22Rv1 (cell line): Measurements from ENCODE around the gene CFAP46.

Experiments
- H3K27ac ChIP-seq: fragments of 450-650 bp; 2 replicates; pipeline ENCODE4 v1.5.1; 2017
- ZFX ChIP-seq: fragments of 450-650 bp; IDR thresholded peaks from 2 replicates; pipeline ENCODE4 v1.6.1; 2017; ENCODE audit warnings: antibody characterized with exemption, borderline replicate concordance
- TF ChIP-seq, protein P1 (sequence below): fragments of 450-650 bp; IDR thresholded peaks from 2 replicates; pipeline ENCODE4 v1.5.1; 2017; ENCODE audit warnings: mild to moderate bottlenecking

CFAP46 gene

DNA sequence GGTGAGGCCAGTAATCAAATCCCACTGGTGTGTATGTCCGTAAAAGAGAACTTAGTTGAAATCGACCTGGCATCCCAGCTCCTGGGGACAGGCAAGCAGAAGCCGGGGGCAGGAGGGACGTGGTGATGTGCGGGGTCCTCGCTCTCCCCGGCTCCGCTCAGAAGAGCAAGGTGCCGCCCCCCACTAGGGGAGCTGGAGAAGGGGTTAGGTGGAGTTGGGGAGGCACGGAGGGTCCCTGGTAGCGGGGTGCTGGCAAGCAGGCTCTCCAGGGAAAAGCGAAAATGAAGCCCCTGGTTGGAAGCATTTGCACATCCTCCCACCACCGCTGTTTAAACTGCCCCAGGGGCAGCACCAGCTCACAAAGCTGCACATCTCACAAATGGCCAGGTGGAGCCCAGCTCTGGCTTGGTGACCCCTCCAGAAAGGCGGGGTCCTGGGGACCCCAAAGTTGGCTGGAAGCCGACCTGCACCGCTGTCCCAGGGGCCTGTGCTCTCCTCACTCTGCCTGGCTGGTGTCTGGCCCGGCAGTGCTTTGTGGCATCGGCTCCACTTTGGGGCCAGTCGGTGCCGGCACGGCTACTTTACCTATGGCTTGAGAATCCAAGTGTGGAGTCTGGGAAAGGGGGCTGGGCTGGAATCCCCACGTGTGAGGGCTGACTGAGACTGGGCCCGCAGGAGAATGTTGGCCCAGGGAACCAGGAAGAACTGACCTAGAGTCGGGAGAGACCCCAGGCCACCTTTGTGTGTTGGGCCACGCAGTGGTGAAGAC lies 2.9 kb upstream of the CFAP46 start:
- no peak overlapping the region for H3K27ac ChIP-seq
- no peak for TF ChIP-seq ZFX
- TF ChIP-seq, protein P1, sequence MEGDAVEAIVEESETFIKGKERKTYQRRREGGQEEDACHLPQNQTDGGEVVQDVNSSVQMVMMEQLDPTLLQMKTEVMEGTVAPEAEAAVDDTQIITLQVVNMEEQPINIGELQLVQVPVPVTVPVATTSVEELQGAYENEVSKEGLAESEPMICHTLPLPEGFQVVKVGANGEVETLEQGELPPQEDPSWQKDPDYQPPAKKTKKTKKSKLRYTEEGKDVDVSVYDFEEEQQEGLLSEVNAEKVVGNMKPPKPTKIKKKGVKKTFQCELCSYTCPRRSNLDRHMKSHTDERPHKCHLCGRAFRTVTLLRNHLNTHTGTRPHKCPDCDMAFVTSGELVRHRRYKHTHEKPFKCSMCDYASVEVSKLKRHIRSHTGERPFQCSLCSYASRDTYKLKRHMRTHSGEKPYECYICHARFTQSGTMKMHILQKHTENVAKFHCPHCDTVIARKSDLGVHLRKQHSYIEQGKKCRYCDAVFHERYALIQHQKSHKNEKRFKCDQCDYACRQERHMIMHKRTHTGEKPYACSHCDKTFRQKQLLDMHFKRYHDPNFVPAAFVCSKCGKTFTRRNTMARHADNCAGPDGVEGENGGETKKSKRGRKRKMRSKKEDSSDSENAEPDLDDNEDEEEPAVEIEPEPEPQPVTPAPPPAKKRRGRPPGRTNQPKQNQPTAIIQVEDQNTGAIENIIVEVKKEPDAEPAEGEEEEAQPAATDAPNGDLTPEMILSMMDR: no peak

- TF ChIP-seq, protein P1: no peak
- no peak for TF ChIP-seq ZFX
- H3K27ac ChIP-seq: no peak overlapping the region
These were observed 2.1 kb upstream of the CFAP46 start for GRCh38 chr10:132944510-132944909.

DNA sequence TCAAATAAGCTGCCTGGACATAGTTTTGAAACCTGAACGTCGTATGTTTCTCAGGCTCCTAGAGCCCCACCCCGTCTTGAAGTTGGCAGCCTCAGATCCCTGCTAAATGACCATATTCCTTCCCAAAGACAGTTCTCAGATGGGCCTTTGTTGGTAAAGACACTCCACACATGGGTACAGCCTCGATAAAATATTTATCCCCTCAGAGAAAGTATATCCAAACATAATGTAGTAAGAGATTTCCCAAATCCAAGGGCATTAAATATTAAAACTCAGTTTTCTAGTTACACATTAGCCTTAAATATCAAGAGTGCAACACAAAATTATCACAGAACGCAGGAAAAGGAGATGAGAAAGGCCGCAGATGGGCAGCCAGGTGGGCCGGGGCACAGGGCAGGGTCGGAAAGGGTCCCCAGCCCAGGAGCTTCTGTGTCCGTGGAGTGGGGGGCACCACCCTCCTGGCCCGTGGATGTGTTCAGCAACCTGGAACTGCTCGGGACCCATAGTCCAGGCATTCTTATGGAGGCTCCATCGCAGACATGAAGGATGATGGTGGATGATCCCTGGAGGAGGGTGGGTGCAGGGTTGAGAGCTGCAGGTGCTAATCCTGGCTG lies 1.5 kb upstream of the CFAP46 start:
- H3K27ac ChIP-seq: no peak overlapping the region
- TF ChIP-seq ZFX: no peak
- TF ChIP-seq, protein P1: no peak

DNA sequence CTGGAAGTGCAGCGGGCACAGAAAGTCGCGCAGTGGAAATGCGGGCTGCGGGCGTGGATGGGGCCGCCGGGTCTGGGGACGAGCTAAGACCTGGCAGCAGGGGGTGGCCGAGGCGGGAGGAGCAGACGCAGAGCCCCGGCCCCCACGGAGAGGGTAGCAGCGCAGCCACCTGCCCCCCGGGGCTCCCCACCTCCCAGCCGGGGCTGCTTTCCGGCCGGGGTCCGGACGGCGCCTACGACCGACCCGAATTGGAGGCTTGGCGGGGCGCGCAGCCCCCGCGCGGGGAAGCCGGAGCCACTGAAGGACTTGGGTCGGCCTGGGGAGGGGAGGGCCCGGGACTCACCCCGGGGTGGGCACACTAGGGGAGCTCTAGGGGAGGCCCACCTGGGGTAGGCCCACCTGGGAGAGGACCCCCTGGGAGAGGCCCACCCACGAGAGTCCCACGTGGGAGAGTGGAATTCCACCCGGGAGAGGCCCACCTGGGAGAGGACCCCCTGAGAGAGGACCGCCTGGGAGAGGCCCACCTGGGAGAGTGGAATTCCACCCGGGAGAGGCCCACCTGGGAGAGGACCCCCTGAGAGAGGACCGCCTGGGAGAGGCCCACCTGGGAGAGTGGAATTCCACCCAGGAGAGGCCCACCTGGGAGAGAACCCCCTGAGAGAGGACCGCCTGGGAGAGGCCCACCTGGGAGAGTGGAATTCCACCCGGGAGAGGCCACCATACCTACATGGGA lies 854 bp upstream of the CFAP46 start:
- TF ChIP-seq, protein P1: no peak
- TF ChIP-seq ZFX: no peak
- H3K27ac ChIP-seq: no peak overlapping the region

DNA sequence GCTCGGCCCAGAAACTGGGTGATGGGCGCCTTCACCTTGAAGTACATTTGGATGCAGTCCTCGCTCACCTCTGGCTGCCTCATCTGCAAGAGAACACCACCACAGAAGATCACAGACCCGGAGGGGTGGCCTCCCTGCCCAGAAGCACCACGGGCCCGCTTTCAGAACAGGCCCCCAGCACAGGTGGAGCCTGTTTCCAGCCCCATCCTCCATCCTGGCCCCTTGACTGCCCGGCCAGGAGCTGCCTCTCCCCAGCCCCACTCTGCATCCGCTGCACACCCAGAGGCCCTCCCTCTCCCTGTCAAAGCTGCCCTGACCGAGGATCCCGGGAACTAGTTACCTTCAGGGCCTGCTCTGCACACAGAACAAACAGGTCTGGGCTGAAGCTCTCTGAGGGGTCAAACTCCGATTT lies 724 bp downstream of the CFAP46 start:
- H3K27ac ChIP-seq: no peak overlapping the region
- TF ChIP-seq, protein P1: no peak
- TF ChIP-seq ZFX: no peak

GRCh38 chr10:132940791-132941465 lies 1.4 kb downstream of the CFAP46 start:
- H3K27ac ChIP-seq: no peak overlapping the region
- TF ChIP-seq ZFX: no peak
- TF ChIP-seq, protein P1: no peak
